HL-60 (cell line): Measurements from ENCODE around the gene GRID1.

Experiments used
- DNase-seq, 2 experiments: peaks; one replicate each; pipeline ENCODE4 v3.0.0-alpha.2; 2010 to 2020; ENCODE audit warnings: low read depth in 1 of 2, low spot score in 1 of 2
- H3K27ac ChIP-seq: fragments of 250-450 bp; sonication (Bioruptor Pico); replicated peaks from 2 replicates; pipeline ENCODE4 v1.5.1; 2020; ENCODE audit warnings: mild to moderate bottlenecking, moderate library complexity
- H3K27me3 ChIP-seq: fragments of 250-450 bp; sonication (Bioruptor Pico); 2 replicates; pipeline ENCODE4 v1.5.1; 2021; ENCODE audit warnings: mild to moderate bottlenecking, moderate library complexity; ENCODE audit not compliant: insufficient read depth, poor library complexity, severe bottlenecking
- H3K4me3 ChIP-seq: replicated peaks from 2 replicates; pipeline ENCODE4 v1.5.1; 2011; ENCODE audit warnings: mild to moderate bottlenecking, control low read depth, low read length; ENCODE audit not compliant: insufficient read depth
- CTCF ChIP-seq: IDR thresholded peaks from one replicate; pipeline ENCODE4 v1.5.1; 2011; ENCODE audit warnings: low read length, control low read depth, inconsistent platforms; ENCODE audit not compliant: insufficient read depth
- GABPA ChIP-seq: IDR thresholded peaks from 2 replicates; pipeline ENCODE4 v1.6.1; 2012; ENCODE audit warnings: low read depth
- POLR2AphosphoS5 ChIP-seq: IDR thresholded peaks from 2 replicates; pipeline ENCODE4 v1.6.1; 2012; ENCODE audit warnings: low read depth
- REST ChIP-seq: IDR thresholded peaks from 2 replicates; pipeline ENCODE4 v1.6.1; 2012; ENCODE audit warnings: low read depth; ENCODE audit not compliant: insufficient replicate concordance
- SPI1 ChIP-seq: IDR thresholded peaks from 2 replicates; pipeline ENCODE4 v1.6.1; 2012; ENCODE audit warnings: low read depth, mild to moderate bottlenecking, borderline replicate concordance

GRID1 gene

GRCh38 chr10:86200269-86200668 is 166.3 kb downstream of the GRID1 start:
- TF ChIP-seq REST: no peak
- no peak for TF ChIP-seq CTCF
- no peak for TF ChIP-seq GABPA
- TF ChIP-seq POLR2AphosphoS5: no peak
- no peak for TF ChIP-seq SPI1
- no peak overlapping the region for H3K27ac ChIP-seq
- DNase-seq: no peak
- H3K27me3 ChIP-seq: no peaks in the 10 kb centered on the region
- no peak overlapping the region for H3K4me3 ChIP-seq

GRCh38 chr10:86199041-86199440 is 167.6 kb downstream of the GRID1 start:
- Histone ChIP-seq H3K27ac (no peak overlapping the region), H3K27me3 (no peaks in the 10 kb centered on the region), H3K4me3 (no peak overlapping the region)
- no peak for DNase-seq
- TF ChIP-seq GABPA (no peak), CTCF (no peak), SPI1 (no peak), POLR2AphosphoS5 (no peak), REST (no peak)

GRCh38 chr10:86198271-86198670 is 168.3 kb downstream of the GRID1 start:
- H3K27me3 ChIP-seq: no peaks in the 10 kb centered on the region
- TF ChIP-seq POLR2AphosphoS5 (no peak), GABPA (no peak), SPI1 (no peak), REST (no peak), CTCF (no peak)
- no peak for DNase-seq
- no peak overlapping the region for H3K4me3 ChIP-seq
- no peak overlapping the region for H3K27ac ChIP-seq
